ENCODE data around the gene PUM2.

The PUM2 gene

DNA sequence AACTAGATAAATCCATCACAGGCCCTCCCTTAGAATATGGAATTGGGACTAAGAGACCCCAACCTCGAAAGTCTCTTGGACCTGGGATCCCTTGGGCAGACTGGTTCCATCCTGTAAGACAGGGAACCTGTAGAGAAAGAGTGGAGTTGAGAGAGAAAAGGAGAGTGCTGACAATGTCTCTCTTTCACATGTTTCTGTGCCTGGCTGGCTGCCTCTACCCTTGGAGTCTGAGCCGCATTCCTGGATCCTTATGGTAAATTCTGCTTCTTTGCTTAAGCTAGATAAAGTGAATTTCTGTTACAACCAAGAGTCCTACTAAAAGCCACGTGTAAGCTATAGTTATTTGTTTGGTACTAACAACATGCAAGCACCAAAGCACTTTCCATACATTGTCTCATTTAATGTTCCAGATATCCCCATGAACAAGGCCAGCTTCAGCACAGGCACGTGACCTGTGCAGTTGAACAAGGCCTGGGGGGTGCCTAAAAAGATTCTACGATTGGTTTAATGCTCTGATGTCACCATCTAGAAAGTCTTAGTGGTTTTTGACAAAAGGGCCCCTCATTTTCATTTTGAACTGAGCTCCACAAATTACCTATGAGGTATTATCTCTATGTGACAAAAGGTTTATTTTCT, 2.1 kb upstream of the PUM2 start:
- TF ChIP-seq, protein P1, sequence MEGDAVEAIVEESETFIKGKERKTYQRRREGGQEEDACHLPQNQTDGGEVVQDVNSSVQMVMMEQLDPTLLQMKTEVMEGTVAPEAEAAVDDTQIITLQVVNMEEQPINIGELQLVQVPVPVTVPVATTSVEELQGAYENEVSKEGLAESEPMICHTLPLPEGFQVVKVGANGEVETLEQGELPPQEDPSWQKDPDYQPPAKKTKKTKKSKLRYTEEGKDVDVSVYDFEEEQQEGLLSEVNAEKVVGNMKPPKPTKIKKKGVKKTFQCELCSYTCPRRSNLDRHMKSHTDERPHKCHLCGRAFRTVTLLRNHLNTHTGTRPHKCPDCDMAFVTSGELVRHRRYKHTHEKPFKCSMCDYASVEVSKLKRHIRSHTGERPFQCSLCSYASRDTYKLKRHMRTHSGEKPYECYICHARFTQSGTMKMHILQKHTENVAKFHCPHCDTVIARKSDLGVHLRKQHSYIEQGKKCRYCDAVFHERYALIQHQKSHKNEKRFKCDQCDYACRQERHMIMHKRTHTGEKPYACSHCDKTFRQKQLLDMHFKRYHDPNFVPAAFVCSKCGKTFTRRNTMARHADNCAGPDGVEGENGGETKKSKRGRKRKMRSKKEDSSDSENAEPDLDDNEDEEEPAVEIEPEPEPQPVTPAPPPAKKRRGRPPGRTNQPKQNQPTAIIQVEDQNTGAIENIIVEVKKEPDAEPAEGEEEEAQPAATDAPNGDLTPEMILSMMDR (IDR thresholded peaks at IDR 0.05; ENCODE audit: borderline replicate concordance, insufficient read depth, low read depth, low read length): no peak
- H3K4me3 ChIP-seq (ENCODE audit: low read depth, low read length): no peak overlapping the region

DNA sequence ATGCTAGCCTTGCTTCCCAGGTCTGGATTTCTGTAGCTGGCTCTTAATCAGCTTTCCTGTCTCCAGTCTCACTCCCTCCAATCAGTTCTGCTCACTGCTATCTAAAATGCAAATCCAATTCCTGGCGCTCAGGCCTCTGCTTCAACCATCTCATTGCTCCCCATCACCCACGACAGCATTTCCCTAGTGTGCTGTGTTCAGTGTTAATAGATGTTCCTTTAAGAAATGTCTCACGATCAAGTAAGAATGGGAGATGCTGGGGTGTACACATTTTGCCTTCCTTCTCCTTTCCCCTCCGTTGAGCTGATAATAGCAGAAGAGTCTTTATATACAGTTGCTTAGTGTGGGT, 1.6 kb upstream of the PUM2 start:
- TF ChIP-seq, protein P1 (IDR thresholded peaks at IDR 0.05; ENCODE audit: borderline replicate concordance, insufficient read depth, low read depth, low read length): no peak
- no peak overlapping the region for H3K4me3 ChIP-seq (ENCODE audit: low read depth, low read length)

DNA sequence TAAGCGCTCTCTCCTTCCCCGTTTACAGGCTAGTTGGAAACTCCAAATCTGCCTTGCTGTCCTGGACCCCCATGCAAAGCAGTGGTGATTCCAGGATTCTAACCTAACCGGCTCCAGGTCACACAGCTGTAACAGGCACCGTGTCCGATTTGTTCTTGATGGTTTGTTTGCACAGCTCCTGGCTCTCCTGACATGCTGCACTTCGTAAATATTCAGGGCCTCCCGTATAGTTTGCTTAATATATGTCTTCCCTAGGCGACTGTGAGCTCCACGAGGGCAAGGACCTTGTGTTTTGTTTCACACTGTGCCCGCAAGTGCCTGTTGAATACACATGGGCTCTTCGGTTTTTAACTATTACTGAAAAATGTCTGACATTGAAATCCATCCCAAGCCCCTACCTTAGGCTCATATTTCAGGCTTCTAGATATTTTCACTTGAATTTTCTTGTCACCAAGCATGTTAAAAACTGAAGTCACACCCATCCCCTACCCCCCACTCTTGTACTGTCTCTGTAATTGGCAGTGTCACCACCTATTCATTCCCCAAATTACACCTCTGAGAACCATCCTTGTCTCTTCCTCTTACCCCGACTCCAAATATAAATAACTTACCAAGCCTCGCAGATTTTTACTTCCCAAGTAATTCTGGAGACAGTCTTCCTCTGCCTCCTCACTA, 1.0 kb upstream of the PUM2 start:
- H3K4me3 ChIP-seq (ENCODE audit: low read depth, low read length): peak overlapping the region; percentile 62
- TF ChIP-seq, protein P1 (IDR thresholded peaks at IDR 0.05; ENCODE audit: borderline replicate concordance, insufficient read depth, low read depth, low read length): no peak

DNA sequence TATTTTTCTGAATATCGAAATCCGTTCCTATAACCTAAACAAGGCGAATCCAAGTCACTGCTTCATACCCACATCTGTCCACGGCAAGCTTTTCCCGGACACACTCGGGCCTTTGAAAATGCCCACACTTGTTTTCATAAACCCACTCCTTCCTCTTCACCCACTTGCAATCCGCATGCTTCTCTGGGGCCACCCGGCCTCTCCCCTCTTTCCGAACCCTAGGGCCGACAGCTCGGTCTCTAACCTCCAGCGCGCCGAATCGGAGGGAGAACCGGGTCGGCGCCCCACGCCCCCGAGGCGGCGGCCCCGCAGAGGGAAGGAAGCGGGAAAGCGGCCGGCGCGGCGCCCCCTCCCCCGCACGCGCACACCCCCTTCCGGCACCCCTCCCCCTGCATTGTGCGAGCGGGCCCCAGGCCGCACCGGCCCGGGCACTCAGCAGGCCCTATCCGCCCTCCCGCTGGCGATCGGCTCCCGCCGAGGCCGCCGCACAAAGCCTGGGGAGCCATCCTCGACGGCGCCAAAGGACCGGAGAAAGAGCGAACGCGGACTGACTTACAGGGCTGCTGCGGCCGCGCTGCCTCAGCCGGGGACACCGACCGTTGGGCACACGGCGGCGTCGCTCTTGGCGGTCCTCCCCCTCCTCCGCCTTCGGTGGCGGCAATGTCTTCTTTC, 467 bp downstream of the PUM2 start:
- H3K4me3 ChIP-seq (ENCODE audit: low read depth, low read length): peak overlapping the region; percentile 82
- TF ChIP-seq, protein P1 (IDR thresholded peaks at IDR 0.05; ENCODE audit: borderline replicate concordance, insufficient read depth, low read depth, low read length): no peak

DNA sequence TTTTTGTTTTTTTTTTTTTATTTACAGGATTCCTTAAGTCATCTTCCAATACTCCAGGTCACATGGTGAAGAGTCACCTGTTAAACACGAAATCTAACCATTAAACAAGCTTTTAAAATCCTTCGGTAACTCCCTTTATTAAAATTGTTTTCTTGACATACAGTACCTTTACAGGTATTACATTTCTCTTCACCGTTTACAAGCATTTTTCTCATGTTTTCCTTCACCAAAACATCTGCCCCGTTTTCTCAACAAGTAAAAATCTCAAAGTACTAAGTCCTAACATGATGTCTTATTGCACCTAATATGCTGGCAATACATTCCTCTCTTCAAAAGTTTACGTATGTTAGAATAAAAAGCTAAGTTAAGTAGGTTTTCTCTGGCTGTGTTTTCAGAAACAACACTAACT, 1.1 kb downstream of the PUM2 start:
- TF ChIP-seq, protein P1 (IDR thresholded peaks at IDR 0.05; ENCODE audit: borderline replicate concordance, insufficient read depth, low read depth, low read length): no peak
- peak overlapping the region; percentile 82 for H3K4me3 ChIP-seq (ENCODE audit: low read depth, low read length)

DNA sequence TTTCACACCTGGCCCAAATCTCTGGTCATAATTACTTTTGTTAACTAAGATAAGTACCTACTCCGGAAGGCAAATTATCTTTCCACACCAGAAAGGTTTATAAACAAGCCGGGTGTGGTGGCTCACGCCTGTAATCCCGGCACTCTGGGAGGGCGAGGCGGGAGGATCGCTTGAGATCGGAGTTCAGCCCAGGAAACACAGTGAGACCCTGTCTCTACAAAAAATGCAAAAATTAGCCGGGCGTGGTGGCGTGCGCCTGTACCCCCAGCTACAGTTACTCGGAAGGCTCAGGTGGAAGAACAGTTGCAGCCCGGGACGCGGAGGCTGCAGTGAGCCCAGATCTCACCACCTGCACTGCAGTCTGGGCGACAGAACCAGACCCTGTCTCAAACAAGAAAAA, 2.1 kb downstream of the PUM2 start:
- peak overlapping the region; percentile 35 for H3K4me3 ChIP-seq (ENCODE audit: low read depth, low read length)
- TF ChIP-seq, protein P1 (IDR thresholded peaks at IDR 0.05; ENCODE audit: borderline replicate concordance, insufficient read depth, low read depth, low read length): no peak

All from GM12875 (cell line).